OCI-LY3 (cell line): Measurements from ENCODE around the gene NLRC5.
"Not testable (repeated sequence)": the region's sequence is repeated elsewhere in the genome, so short reads cannot be mapped to it uniquely, and the experiment has no call there.

Experiments
- H2AFZ ChIP-seq: fragments of 200-600, 300-600 bp; shearing (Covaris generic); 2 replicates; pipeline ENCODE4 v1.6.0; 2014; ENCODE audit warnings: antibody characterized with exemption, low read depth, low read length
- H3K27ac ChIP-seq: fragments of 200-600, 300-600 bp; sonication (generic); 2 replicates; pipeline ENCODE4 v1.5.1; 2014; ENCODE audit warnings: mild to moderate bottlenecking, low read length, moderate library complexity, mixed read lengths
- H3K27me3 ChIP-seq: fragments of 200-600, 300-600 bp; sonication (generic); 2 replicates; pipeline ENCODE4 v1.6.1; 2014; ENCODE audit warnings: low read depth, low read length, mixed read lengths
- H3K36me3 ChIP-seq: fragments of 200-600, 300-600 bp; sonication (generic); replicated peaks from 2 replicates; pipeline ENCODE3; 2014; ENCODE audit warnings: low read depth, low read length, mixed read lengths
- H3K4me1 ChIP-seq: fragments of 300-600, 200-600 bp; sonication (generic); 2 replicates; pipeline ENCODE4 v1.6.1; 2014; ENCODE audit warnings: low read length, mixed read lengths
- H3K4me2 ChIP-seq: fragments of 200-600, 300-600 bp; sonication (generic); 2 replicates; pipeline ENCODE4 v1.6.1; 2014; ENCODE audit warnings: low read length, mixed read lengths
- H3K4me3 ChIP-seq: fragments of 300-600, 200-600 bp; sonication (generic); 2 replicates; pipeline ENCODE4 v1.5.1; 2014; ENCODE audit warnings: antibody characterized with exemption, mild to moderate bottlenecking, low read length, moderate library complexity
- H3K79me2 ChIP-seq: fragments of 300-600, 200-600 bp; shearing (Covaris generic); 2 replicates; pipeline ENCODE4 v1.6.1; 2014; ENCODE audit warnings: mild to moderate bottlenecking, low read length, mixed read lengths
- H3K9ac ChIP-seq: fragments of 300-600, 200-600 bp; shearing (Covaris generic); 2 replicates; pipeline ENCODE4 v1.6.0; 2014; ENCODE audit warnings: mild to moderate bottlenecking, low read length, moderate library complexity
- H3K9me3 ChIP-seq: fragments of 200-600, 300-600 bp; shearing (Covaris generic); 2 replicates; pipeline ENCODE4 v1.6.1; 2014; ENCODE audit warnings: low read length, mixed read lengths; ENCODE audit not compliant: insufficient read depth
- H4K20me1 ChIP-seq: fragments of 200-600, 300-600 bp; sonication (generic); 2 replicates; pipeline ENCODE4 v1.6.1; 2016; ENCODE audit warnings: low read length, mixed read lengths; ENCODE audit not compliant: insufficient read depth
- EZH2phosphoT487 ChIP-seq: fragments of 200-600 bp; shearing (Covaris generic); IDR thresholded peaks from 2 replicates; pipeline ENCODE4 v1.6.1; 2018; ENCODE audit warnings: antibody characterized with exemption, mixed run types, low read depth
- TF ChIP-seq, protein P1 (sequence below): fragments of 200-600, 300-600 bp; sonication (generic); IDR thresholded peaks from 2 replicates; pipeline ENCODE4 v1.5.1; 2014; ENCODE audit warnings: antibody characterized with exemption, low read length, low read depth

Gene NLRC5

DNA sequence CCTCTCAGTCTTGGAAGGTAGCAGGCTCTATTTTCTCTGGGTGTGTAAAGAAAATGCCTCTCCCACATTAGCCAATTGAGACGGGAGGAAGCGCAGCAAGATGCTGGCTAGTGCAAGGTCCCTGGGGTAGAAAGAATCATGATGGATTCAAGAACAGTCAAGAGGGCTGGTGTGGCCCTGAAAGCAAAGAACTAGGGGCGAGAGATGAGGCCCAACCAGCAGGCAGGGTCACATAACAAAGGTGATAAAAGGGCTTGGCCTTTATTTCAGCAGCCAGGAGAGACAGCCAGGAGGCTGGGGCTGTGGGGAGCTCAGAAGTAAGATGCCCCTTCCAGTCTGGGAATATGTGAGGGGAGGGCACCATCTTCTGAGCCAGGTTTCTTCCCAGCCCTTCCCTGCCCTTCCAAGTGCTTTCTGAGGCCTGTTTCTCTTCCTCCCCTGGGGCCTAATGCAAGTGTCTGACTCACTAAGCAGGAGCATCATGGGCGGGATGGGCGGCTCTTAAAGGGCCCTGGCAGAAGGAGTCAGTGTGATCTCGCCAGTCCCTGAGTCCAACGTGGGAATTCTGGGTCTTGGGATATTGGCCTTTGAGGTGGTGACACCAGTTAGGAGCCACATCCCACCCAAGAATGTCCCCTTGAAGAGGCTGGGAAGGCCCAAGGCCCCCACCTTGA is 3.9 kb upstream of the NLRC5 start:
- Histone ChIP-seq H3K36me3 (no peaks in the 10 kb centered on the region), H3K9ac (no peak overlapping the region), H3K4me1 (peaks cover 11% of the 10 kb centered on the region), H3K27ac (no peak overlapping the region), H3K4me2 (no peak overlapping the region), H4K20me1 (no peaks in the 10 kb centered on the region), H3K27me3 (no peaks in the 10 kb centered on the region), H3K79me2 (peaks cover 20% of the 10 kb centered on the region), H3K9me3 (no peaks in the 10 kb centered on the region), H3K4me3 (no peak overlapping the region), H2AFZ (no peak overlapping the region)
- no peak for TF ChIP-seq EZH2phosphoT487
- TF ChIP-seq, protein P1, sequence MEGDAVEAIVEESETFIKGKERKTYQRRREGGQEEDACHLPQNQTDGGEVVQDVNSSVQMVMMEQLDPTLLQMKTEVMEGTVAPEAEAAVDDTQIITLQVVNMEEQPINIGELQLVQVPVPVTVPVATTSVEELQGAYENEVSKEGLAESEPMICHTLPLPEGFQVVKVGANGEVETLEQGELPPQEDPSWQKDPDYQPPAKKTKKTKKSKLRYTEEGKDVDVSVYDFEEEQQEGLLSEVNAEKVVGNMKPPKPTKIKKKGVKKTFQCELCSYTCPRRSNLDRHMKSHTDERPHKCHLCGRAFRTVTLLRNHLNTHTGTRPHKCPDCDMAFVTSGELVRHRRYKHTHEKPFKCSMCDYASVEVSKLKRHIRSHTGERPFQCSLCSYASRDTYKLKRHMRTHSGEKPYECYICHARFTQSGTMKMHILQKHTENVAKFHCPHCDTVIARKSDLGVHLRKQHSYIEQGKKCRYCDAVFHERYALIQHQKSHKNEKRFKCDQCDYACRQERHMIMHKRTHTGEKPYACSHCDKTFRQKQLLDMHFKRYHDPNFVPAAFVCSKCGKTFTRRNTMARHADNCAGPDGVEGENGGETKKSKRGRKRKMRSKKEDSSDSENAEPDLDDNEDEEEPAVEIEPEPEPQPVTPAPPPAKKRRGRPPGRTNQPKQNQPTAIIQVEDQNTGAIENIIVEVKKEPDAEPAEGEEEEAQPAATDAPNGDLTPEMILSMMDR: no peak

DNA sequence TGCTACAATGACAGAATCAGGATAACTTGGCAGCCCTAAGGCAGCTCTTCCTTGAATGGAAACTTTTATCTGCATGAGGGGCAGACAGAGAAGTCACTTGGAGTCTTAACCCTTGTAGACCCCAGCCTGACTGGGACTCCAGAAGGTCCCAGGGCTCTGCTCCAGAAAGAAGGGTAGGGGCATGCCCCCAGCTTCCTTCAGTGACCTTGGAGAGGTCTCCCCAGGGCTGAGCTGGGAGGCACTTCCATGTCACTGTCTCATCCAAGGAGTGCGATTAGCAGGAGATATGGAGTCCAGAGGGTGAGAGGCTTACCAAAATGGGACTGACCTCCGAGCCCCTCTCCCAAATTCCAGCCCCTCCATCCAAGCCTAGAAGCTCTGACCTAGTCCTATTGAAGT is 3.4 kb upstream of the NLRC5 start:
- H3K4me3 ChIP-seq: no peak overlapping the region
- TF ChIP-seq EZH2phosphoT487: no peak
- TF ChIP-seq, protein P1: no peak
- no peaks in the 10 kb centered on the region for H3K27me3 ChIP-seq
- peaks cover 25% of the 10 kb centered on the region for H3K79me2 ChIP-seq
- H3K27ac ChIP-seq: no peak overlapping the region
- H4K20me1 ChIP-seq: no peaks in the 10 kb centered on the region
- no peak overlapping the region for H2AFZ ChIP-seq
- H3K4me2 ChIP-seq: no peak overlapping the region
- H3K9ac ChIP-seq: no peak overlapping the region
- H3K4me1 ChIP-seq: peaks cover 16% of the 10 kb centered on the region
- H3K9me3 ChIP-seq: no peaks in the 10 kb centered on the region
- H3K36me3 ChIP-seq: peaks cover 1% of the 10 kb centered on the region

DNA sequence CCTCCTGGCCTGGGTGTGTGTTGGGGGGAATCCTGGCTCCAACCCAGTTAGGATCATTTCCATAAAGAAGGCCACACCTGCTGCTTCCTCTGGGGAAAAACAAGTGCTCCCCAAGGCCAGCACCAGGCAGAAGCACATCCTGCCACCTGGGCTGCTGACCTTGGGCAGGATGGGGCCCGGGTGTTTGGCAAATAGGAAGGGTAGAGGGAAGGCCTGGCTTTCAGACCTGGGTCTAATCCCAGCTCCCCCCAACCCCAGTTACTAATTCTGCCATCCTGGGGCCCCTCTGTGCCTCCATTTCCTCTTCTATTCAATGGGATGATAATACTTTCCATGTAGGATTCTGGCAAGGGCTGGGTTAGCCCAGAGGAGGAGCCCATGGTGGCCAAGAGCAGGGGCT is 3.0 kb upstream of the NLRC5 start:
- Histone ChIP-seq H3K27ac (no peak overlapping the region), H3K4me3 (no peak overlapping the region), H2AFZ (no peak overlapping the region), H3K36me3 (peaks cover 2% of the 10 kb centered on the region), H3K4me2 (no peak overlapping the region), H3K9me3 (no peaks in the 10 kb centered on the region), H3K79me2 (peaks cover 28% of the 10 kb centered on the region), H3K4me1 (peaks cover 18% of the 10 kb centered on the region), H3K27me3 (no peaks in the 10 kb centered on the region), H4K20me1 (no peaks in the 10 kb centered on the region), H3K9ac (no peak overlapping the region)
- TF ChIP-seq, protein P1: no peak
- TF ChIP-seq EZH2phosphoT487: no peak

DNA sequence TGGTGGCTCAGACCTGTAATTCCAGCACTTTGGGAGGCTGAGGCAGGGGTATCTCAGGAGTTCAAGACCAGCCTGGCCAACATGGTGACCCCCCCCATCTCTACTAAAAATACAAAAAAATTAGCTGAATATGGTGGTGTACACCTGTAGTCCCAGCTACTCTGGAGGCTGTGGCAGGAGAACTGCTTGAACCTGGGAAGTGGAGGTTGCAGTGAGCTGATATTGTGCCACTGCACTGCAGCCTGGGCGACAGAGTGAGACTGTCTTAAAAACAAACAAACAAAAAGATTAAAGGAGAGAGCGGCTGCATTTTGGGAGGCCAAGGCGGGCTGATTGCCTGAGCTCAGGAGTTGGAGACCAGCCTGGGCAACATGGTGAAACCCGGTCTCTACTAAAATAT is 2.4 kb upstream of the NLRC5 start:
- H4K20me1 ChIP-seq, H3K27ac ChIP-seq, H3K4me3 ChIP-seq, H3K9ac ChIP-seq, H3K27me3 ChIP-seq, H3K36me3 ChIP-seq, H2AFZ ChIP-seq, H3K9me3 ChIP-seq, H3K4me2 ChIP-seq: not testable (repeated sequence)
- Histone ChIP-seq H3K4me1 (peaks cover 18% of the 10 kb centered on the region), H3K79me2 (peaks cover 32% of the 10 kb centered on the region)
